Thyroid gland (tissue), 4 donors: ENCODE results near the gene NSRP1. TPM values are rescaled to one million over a fixed set of nuclear protein-coding genes. Genes with fewer than 3 reads are reported as not detected.

Source experiments
- DNase-seq, 2 donors: peaks; one replicate each; pipeline ENCODE4 v3.0.0-alpha.2; 2019
- H3K27ac ChIP-seq, 3 donors: fragments of 200-600 bp; sonication (generic); 1 replicate in 2 of 3; 2 replicates in 1 of 3; pipeline ENCODE4 v1.5.1; 2016 to 2019; ENCODE audit warnings: mild to moderate bottlenecking in 1 of 3, moderate library complexity in 1 of 3
- H3K27me3 ChIP-seq: fragments of 200-600 bp; sonication (generic); one replicate; pipeline ENCODE4 v1.5.1; 2019
- H3K36me3 ChIP-seq, 2 donors: fragments of 200-600 bp; sonication (generic); one replicate each; pipeline ENCODE4 v1.5.1; 2016 to 2019
- H3K4me1 ChIP-seq, 2 donors: fragments of 200-600 bp; sonication (generic); one replicate each; pipeline ENCODE4 v1.5.1; 2017 to 2019
- H3K4me3 ChIP-seq, 3 donors: fragments of 200-600 bp; sonication (generic); replicated peaks in 1 of 3; 1 replicate in 2 of 3; 2 replicates in 1 of 3; pipeline ENCODE4 v1.5.1; 2016; ENCODE audit warnings: mild to moderate bottlenecking in 1 of 3
- H3K9me3 ChIP-seq: fragments of 200-600 bp; sonication (generic); one replicate; pipeline ENCODE4 v1.5.1; 2017
- POLR2A ChIP-seq, 2 donors: fragments of 450-650 bp; IDR thresholded peaks; one replicate each; pipeline ENCODE4 v1.6.1; 2017; ENCODE audit warnings: antibody characterized with exemption in 2 of 2, mild to moderate bottlenecking in 2 of 2, moderate library complexity in 1 of 2
- whole genome bisulfite sequencing, 2 donors: methylation state at CpG; one replicate each; pipeline ENCODE4 v1.1.5; 2017; 5-methylcytosine and 5-hydroxymethylcytosine counted together
- intact Hi-C: fragments of 100-400 bp; cut with DNase I; formaldehyde crosslinking; loops from one replicate; pipeline ENCODE4 v1.15.1; 2023
- total RNA-seq, 4 donors: library from RNA; depleted of rRNA; stranded (reverse); fragments of >200 nt; gene quantifications; one replicate each; pipeline ENCODE4 v1.2.3, GENCODE V29; 2016
- TF ChIP-seq, protein P1 (sequence below), 6 experiments: fragments of 200-600 bp in 3 of 6; fragments of 450-650 bp in 3 of 6; sonication (generic) in 3 of 6; IDR thresholded peaks; one replicate each; pipeline ENCODE4 v1.5.1; 2016 to 2019; ENCODE audit warnings: antibody characterized with exemption in 6 of 6, mild to moderate bottlenecking in 2 of 6, inconsistent platforms in 1 of 6, moderate library complexity in 1 of 6

The NSRP1 gene
- total RNA-seq, 4 donors from 2014 or later = 21.3 to 33.3 (median 25.5) TPM

DNA sequence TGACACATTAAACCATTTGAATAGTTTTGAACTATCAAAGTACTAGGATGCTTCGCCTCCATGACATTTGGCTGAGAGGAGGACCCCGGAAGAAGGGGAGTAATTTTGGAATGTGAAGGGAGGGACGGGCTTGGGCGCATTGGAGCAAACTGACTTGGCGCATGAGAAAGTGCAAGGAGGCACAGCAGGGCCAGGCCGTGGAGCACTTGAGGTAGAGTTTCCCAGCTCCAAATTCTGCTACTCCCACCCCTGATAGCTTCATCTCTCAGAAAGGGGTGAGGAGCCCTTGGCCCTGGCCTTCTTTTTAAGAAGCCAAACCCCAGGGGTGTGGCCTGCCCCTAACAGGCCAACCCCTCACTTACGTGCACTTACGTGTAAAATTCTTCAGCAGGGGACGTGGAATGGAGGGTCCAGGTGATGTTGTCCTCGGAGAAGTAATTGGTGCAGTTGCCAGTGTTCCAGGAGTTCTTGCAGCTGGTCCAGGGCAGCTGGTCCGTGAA is 101.2 kb downstream of the NSRP1 start:
- Histone ChIP-seq H3K27me3 (no peaks in the 10 kb centered on the region), H3K9me3 (no peaks in the 10 kb centered on the region), H3K36me3 (no peaks in the 10 kb centered on the region), H3K27ac (no peak overlapping the region), H3K4me1 (no peaks in the 10 kb centered on the region), H3K4me3 (no peak overlapping the region)
- intact Hi-C loops = no loop called here
- TF ChIP-seq, protein P1, sequence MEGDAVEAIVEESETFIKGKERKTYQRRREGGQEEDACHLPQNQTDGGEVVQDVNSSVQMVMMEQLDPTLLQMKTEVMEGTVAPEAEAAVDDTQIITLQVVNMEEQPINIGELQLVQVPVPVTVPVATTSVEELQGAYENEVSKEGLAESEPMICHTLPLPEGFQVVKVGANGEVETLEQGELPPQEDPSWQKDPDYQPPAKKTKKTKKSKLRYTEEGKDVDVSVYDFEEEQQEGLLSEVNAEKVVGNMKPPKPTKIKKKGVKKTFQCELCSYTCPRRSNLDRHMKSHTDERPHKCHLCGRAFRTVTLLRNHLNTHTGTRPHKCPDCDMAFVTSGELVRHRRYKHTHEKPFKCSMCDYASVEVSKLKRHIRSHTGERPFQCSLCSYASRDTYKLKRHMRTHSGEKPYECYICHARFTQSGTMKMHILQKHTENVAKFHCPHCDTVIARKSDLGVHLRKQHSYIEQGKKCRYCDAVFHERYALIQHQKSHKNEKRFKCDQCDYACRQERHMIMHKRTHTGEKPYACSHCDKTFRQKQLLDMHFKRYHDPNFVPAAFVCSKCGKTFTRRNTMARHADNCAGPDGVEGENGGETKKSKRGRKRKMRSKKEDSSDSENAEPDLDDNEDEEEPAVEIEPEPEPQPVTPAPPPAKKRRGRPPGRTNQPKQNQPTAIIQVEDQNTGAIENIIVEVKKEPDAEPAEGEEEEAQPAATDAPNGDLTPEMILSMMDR (IDR thresholded peaks at IDR 0.05) = no peak
- TF ChIP-seq POLR2A (IDR thresholded peaks at IDR 0.05) = no peak
- no peak for DNase-seq
- 93 to 95% methylated on average over 11 of the region's 11 CpGs for WGBS, 2 donors

- H3K4me1 ChIP-seq = no peaks in the 10 kb centered on the region
- DNase-seq = no peak
- TF ChIP-seq POLR2A (IDR thresholded peaks at IDR 0.05) = no peak
- TF ChIP-seq, protein P1 (IDR thresholded peaks at IDR 0.05) = no peak
- H3K9me3 ChIP-seq = no peaks in the 10 kb centered on the region
- intact Hi-C loops = no loop called here
- no peaks in the 10 kb centered on the region for H3K36me3 ChIP-seq
- no peaks in the 10 kb centered on the region for H3K27me3 ChIP-seq
- no peak overlapping the region for H3K27ac ChIP-seq
- 82% methylated on average over 9 of the region's 9 CpGs for WGBS, 2 donors
- H3K4me3 ChIP-seq = no peak overlapping the region
Observed at GRCh38 chr17:30218799-30219198, 102.2 kb downstream of the NSRP1 start.

- Histone ChIP-seq H3K9me3 (no peaks in the 10 kb centered on the region), H3K36me3 (no peaks in the 10 kb centered on the region), H3K27me3 (no peaks in the 10 kb centered on the region), H3K27ac (no peak overlapping the region), H3K4me3 (no peak overlapping the region), H3K4me1 (no peaks in the 10 kb centered on the region)
- TF ChIP-seq POLR2A (IDR thresholded peaks at IDR 0.05) = no peak
- TF ChIP-seq, protein P1 (IDR thresholded peaks at IDR 0.05) = no peak
- 85 to 89% methylated on average over 4 of the region's 4 CpGs for WGBS, 2 donors
- intact Hi-C loops = no loop called here
- DNase-seq = no peak
Observed at GRCh38 chr17:30219315-30219714, 102.7 kb downstream of the NSRP1 start.

GRCh38 chr17:30219833-30220232 is 103.2 kb downstream of the NSRP1 start:
- H3K36me3 ChIP-seq = no peaks in the 10 kb centered on the region
- H3K27ac ChIP-seq = no peak overlapping the region
- intact Hi-C loops = no loop called here
- DNase-seq = no peak
- no peaks in the 10 kb centered on the region for H3K27me3 ChIP-seq
- no peaks in the 10 kb centered on the region for H3K4me1 ChIP-seq
- H3K9me3 ChIP-seq = no peaks in the 10 kb centered on the region
- TF ChIP-seq, protein P1 (IDR thresholded peaks at IDR 0.05) = no peak
- no peak for TF ChIP-seq POLR2A (IDR thresholded peaks at IDR 0.05)
- H3K4me3 ChIP-seq = no peak overlapping the region
- WGBS, 2 donors = 70 to 73% methylated on average over 7 of the region's 7 CpGs

DNA sequence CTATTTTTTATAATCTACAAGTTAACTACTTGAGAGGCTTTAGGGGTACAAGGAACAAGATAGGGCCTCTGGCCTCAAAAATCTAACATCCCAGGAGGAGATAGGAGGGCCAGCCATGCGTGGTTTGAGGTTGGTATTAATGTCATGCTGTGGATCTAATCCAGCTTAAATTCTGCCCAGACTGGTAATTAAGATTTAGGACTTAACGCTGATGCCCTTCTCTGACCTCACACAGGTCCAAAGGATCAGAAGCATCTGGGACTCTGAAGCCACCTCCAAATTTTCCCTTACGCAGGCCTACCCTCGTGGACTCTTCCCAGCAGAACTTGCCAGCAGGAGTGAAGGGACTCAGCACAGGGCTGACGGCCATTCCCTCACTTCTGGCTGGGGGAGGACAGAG is 103.8 kb downstream of the NSRP1 start:
- no peak overlapping the region for H3K27ac ChIP-seq
- DNase-seq = no peak
- no peak overlapping the region for H3K4me3 ChIP-seq
- no peak for TF ChIP-seq POLR2A (IDR thresholded peaks at IDR 0.05)
- TF ChIP-seq, protein P1 (IDR thresholded peaks at IDR 0.05) = no peak
- no peaks in the 10 kb centered on the region for H3K9me3 ChIP-seq
- no peaks in the 10 kb centered on the region for H3K36me3 ChIP-seq
- 85 to 88% methylated on average over 5 of the region's 5 CpGs for WGBS, 2 donors
- no peaks in the 10 kb centered on the region for H3K27me3 ChIP-seq
- H3K4me1 ChIP-seq = no peaks in the 10 kb centered on the region
- intact Hi-C loops = no loop called here
